Fibroblast of mammary gland (primary cell): ENCODE results near the gene EFCAB6.

Experiments
- DNase-seq: peaks from one replicate; pipeline ENCODE4 v3.0.0-alpha.2; 2010; ENCODE audit warnings: low read depth
- H3K4me3 ChIP-seq: 2 replicates; pipeline ENCODE4 v1.5.1; 2011; ENCODE audit warnings: low read depth, mild to moderate bottlenecking, low read length, moderate library complexity; ENCODE audit not compliant: control insufficient read depth
- CTCF ChIP-seq: conservative IDR thresholded peaks from 2 replicates; pipeline ENCODE4 v1.5.1; 2011; ENCODE audit warnings: low read depth, low read length, inconsistent platforms; ENCODE audit not compliant: control insufficient read depth, insufficient read depth

The EFCAB6 gene

GRCh38 chr22:43541462-43542407, 270.4 kb downstream of the EFCAB6 start:
- no peak overlapping the region for H3K4me3 ChIP-seq
- no peak for TF ChIP-seq CTCF
- no peak for DNase-seq

- no peak for TF ChIP-seq CTCF
- H3K4me3 ChIP-seq: no peak overlapping the region
- DNase-seq: no peak
Measured at GRCh38 chr22:43541022-43541421, 271.1 kb downstream of the EFCAB6 start.

- DNase-seq: no peak
- H3K4me3 ChIP-seq: no peak overlapping the region
- TF ChIP-seq CTCF: no peak
Measured at GRCh38 chr22:43540529-43540923, 271.6 kb downstream of the EFCAB6 start.

GRCh38 chr22:43539572-43540528, 272.3 kb downstream of the EFCAB6 start:
- DNase-seq: no peak
- H3K4me3 ChIP-seq: no peak overlapping the region
- TF ChIP-seq CTCF: no peak

- no peak overlapping the region for H3K4me3 ChIP-seq
- no peak for TF ChIP-seq CTCF
- DNase-seq: no peak
Measured at GRCh38 chr22:43537019-43537585, 275.0 kb downstream of the EFCAB6 start.

- no peak for TF ChIP-seq CTCF
- H3K4me3 ChIP-seq: no peak overlapping the region
- DNase-seq: no peak
Measured at GRCh38 chr22:43535741-43536140, 276.4 kb downstream of the EFCAB6 start.
